Measurements from ENCODE around the gene CAPN8. TPM values are rescaled to one million over a fixed set of nuclear protein-coding genes. Genes with fewer than 3 reads are reported as not detected.

The CAPN8 gene
- total RNA-seq, 6 experiments from 2014 or later = 0.35 to 1.1 TPM; not detected in 4

GRCh38 chr1:223649222-223649621, 16.3 kb downstream of the CAPN8 start:
- intact Hi-C loops (cut with DNase I) = no loop called here
- WGBS (ENCODE audit: insufficient coverage, low coverage, low lambda C conversion rate, missing lambda C conversion rate) = 0% methylated on average over 1 of the region's 1 CpG
- no peak for TF ChIP-seq POLR2A (IDR thresholded peaks at IDR 0.05)
- TF ChIP-seq CTCF (IDR thresholded peaks at IDR 0.05) = no peak
- no peak overlapping the region for H3K4me3 ChIP-seq
- no peaks in the 10 kb centered on the region for H3K4me1 ChIP-seq
- DNase-seq = no peak
- no peaks in the 10 kb centered on the region for H3K27me3 ChIP-seq
- no peak overlapping the region for H3K27ac ChIP-seq
- no peaks in the 10 kb centered on the region for H3K9me3 ChIP-seq
- ATAC-seq = no peak
- H3K36me3 ChIP-seq = no peaks in the 10 kb centered on the region

- Histone ChIP-seq H3K4me3 (no peak overlapping the region), H3K27ac (no peak overlapping the region), H3K36me3 (no peaks in the 10 kb centered on the region), H3K9me3 (no peaks in the 10 kb centered on the region), H3K27me3 (no peaks in the 10 kb centered on the region), H3K4me1 (peaks cover 0 to 10% (median 3%) of the 10 kb centered on the region in 4 donors)
- no CpG with 5 or more reads among the region's 1 CpG for WGBS (ENCODE audit: insufficient coverage, low coverage, low lambda C conversion rate, missing lambda C conversion rate)
- TF ChIP-seq CTCF (IDR thresholded peaks at IDR 0.05) (no peak), POLR2A (IDR thresholded peaks at IDR 0.05) (no peak)
- intact Hi-C loops (cut with DNase I) = no loop called here
- ATAC-seq (no peak), DNase-seq (no peak)
Measured at GRCh38 chr1:223647249-223647648, 18.3 kb downstream of the CAPN8 start.

- Histone ChIP-seq H3K9me3 (no peaks in the 10 kb centered on the region), H3K4me1 (peaks cover 0 to 23% (median 9%) of the 10 kb centered on the region in 4 donors), H3K4me3 (no peak overlapping the region), H3K36me3 (no peaks in the 10 kb centered on the region), H3K27me3 (no peaks in the 10 kb centered on the region), H3K27ac (no peak overlapping the region)
- TF ChIP-seq POLR2A (IDR thresholded peaks at IDR 0.05) (no peak), CTCF (IDR thresholded peaks at IDR 0.05) (no peak)
- DNase-seq = no peak
- WGBS (ENCODE audit: insufficient coverage, low coverage, low lambda C conversion rate, missing lambda C conversion rate) = no CpG with 5 or more reads among the region's 3 CpGs
- peak in 1 of 4 donors; percentile 33 for ATAC-seq
- intact Hi-C loops (cut with DNase I) = no loop called here
Measured at GRCh38 chr1:223645903-223646302, 19.6 kb downstream of the CAPN8 start.

GRCh38 chr1:223642237-223642636, 23.3 kb downstream of the CAPN8 start:
- TF ChIP-seq POLR2A (IDR thresholded peaks at IDR 0.05) = no peak
- no peak for TF ChIP-seq CTCF (IDR thresholded peaks at IDR 0.05)
- no peak for ATAC-seq
- peaks cover 0 to 39% (median 15%) of the 10 kb centered on the region in 4 donors for H3K4me1 ChIP-seq
- DNase-seq = no peak
- H3K27ac ChIP-seq = peak overlapping the region in 2 of 3 donors; percentile 53 to 63
- 63% methylated on average over 7 of the region's 7 CpGs for WGBS (ENCODE audit: insufficient coverage, low coverage, low lambda C conversion rate, missing lambda C conversion rate)
- intact Hi-C loops (cut with DNase I) = no loop called here
- no peaks in the 10 kb centered on the region for H3K36me3 ChIP-seq
- H3K4me3 ChIP-seq = no peak overlapping the region
- no peaks in the 10 kb centered on the region for H3K27me3 ChIP-seq
- no peaks in the 10 kb centered on the region for H3K9me3 ChIP-seq

Measured in right lobe of liver (tissue), 6 donors.